Spleen (tissue), 11 donors: ENCODE measurements around the gene RPLP1. TPM values are rescaled to one million over a fixed set of nuclear protein-coding genes. Genes with fewer than 3 reads are reported as not detected.

ENCODE experiments used
- DNase-seq: peaks from one replicate; pipeline ENCODE4 v3.0.0-alpha.2; 2020
- H3K27ac ChIP-seq, 8 donors: fragments of 200-600 bp; sonication (generic) in 7 of 8; 1 replicate in 4 of 8; 2 replicates in 4 of 8; pipeline versions ENCODE4 v1.5.0 to v1.8.0; 2016 to 2021; ENCODE audit warnings: inconsistent platforms in 4 of 8, mild to moderate bottlenecking in 4 of 8, moderate library complexity in 1 of 8
- H3K27me3 ChIP-seq, 7 donors: fragments of 200-600 bp; sonication (generic) in 6 of 7; replicated peaks in 1 of 7; 1 replicate in 4 of 7; 2 replicates in 3 of 7; pipeline versions ENCODE4 v1.5.0 to v1.8.0; 2016 to 2021; ENCODE audit warnings: inconsistent platforms in 3 of 7, mild to moderate bottlenecking in 1 of 7
- H3K36me3 ChIP-seq, 6 donors: fragments of 200-600 bp; sonication (generic) in 5 of 6; 1 replicate in 4 of 6; 2 replicates in 2 of 6; pipeline versions ENCODE4 v1.5.0 to v1.8.0; 2016 to 2021; ENCODE audit warnings: inconsistent platforms in 2 of 6
- H3K4me1 ChIP-seq, 6 donors: fragments of 200-600 bp; sonication (generic) in 5 of 6; 1 replicate in 3 of 6; 2 replicates in 3 of 6; pipeline versions ENCODE4 v1.5.0 to v1.8.0; 2016 to 2021; ENCODE audit warnings: inconsistent platforms in 3 of 6
- H3K4me3 ChIP-seq, 8 donors: fragments of 200-600 bp; sonication (generic) in 7 of 8; 1 replicate in 4 of 8; 2 replicates in 4 of 8; pipeline versions ENCODE4 v1.5.0 to v1.8.0; 2016 to 2021; ENCODE audit warnings: inconsistent platforms in 4 of 8, mild to moderate bottlenecking in 4 of 8, moderate library complexity in 2 of 8
- H3K9me3 ChIP-seq, 8 donors: fragments of 200-600 bp; sonication (generic) in 7 of 8; 1 replicate in 4 of 8; 2 replicates in 4 of 8; pipeline versions ENCODE4 v1.5.0 to v1.8.0; 2016 to 2021; ENCODE audit warnings: inconsistent platforms in 4 of 8
- CTCF ChIP-seq, 11 experiments: fragments of 200-600 bp in 7 of 11; fragments of 450-650 bp in 4 of 11; sonication (generic) in 4 of 11; IDR thresholded peaks in 8 of 11; conservative IDR thresholded peaks in 3 of 11; 1 replicate in 7 of 11; 2 replicates in 4 of 11; pipeline versions ENCODE4 v1.4.0 to v1.8.0; 2016 to 2021; ENCODE audit warnings: antibody characterized with exemption in 11 of 11, inconsistent platforms in 4 of 11, mild to moderate bottlenecking in 1 of 11
- POLR2A ChIP-seq, 3 donors: fragments of 450-650 bp; IDR thresholded peaks; one replicate each; pipeline ENCODE4 v1.5.1; 2017; ENCODE audit warnings: antibody characterized with exemption in 3 of 3, mild to moderate bottlenecking in 1 of 3
- POLR2AphosphoS5 ChIP-seq, 3 donors: sonication (generic); formaldehyde crosslinking; IDR thresholded peaks; one replicate each; pipeline ENCODE4 v1.5.1; 2017; ENCODE audit warnings: antibody characterized with exemption in 3 of 3
- WGBS, 5 donors: extraction: QIAGEN DNeasy Blood & Tissue Kit in 3 of 5; methylation state at CpG; one replicate each; pipeline versions ENCODE4 v1.1.5 to v1.1.7; 2013 to 2018; 5-methylcytosine and 5-hydroxymethylcytosine counted together
- intact Hi-C: fragments of 100-400 bp; cut with DNase I; formaldehyde crosslinking; loops from one replicate; pipeline ENCODE4 v1.15.0; 2023; ENCODE audit warnings: low total_unique reads
- polyA plus RNA-seq, 3 donors: library from polyadenylated mRNA; stranded (reverse); fragments of 200-250 nt; gene quantifications; one replicate each; pipeline ENCODE4 v1.2.1, GENCODE V29; 2013
- total RNA-seq, 7 donors: library from RNA; depleted of rRNA in 3 of 7; stranded (reverse); fragments of >200 nt in 3 of 7; fragmentation: NEBNext Ultra II Directional in 4 of 7; extraction: Animal tissue kit (Norgen Biotek cat#: 25700) in 4 of 7; gene quantifications; one replicate each; pipeline versions ENCODE4 v1.1.0 to v1.2.1, GENCODE V29; 2016 to 2021
- donor health status: healthy with polysubstance abuse.
- donor health status: DM: no; HTN: no; CAD: no; lungs with moderate emphysema.
- donor health status: DM: no; HTN: no; CAD: no.
- donor health status: Bipolar disorder and iron deficiency.
- donor health status: healthy.
- donor health status: DM: no; HTN: no; CAD: no.
- donor health status: DM: yes; HTN: yes; CAD: no.

The RPLP1 gene
- total and polyA plus RNA-seq, 10 donors = 439 to 3,995 (median 1,492) TPM

- DNase-seq = no peak
- H3K9me3 ChIP-seq = no peaks in the 10 kb centered on the region
- no peak overlapping the region for H3K27ac ChIP-seq
- H3K4me3 ChIP-seq = no peak overlapping the region
- intact Hi-C loops = no loop called here
- peaks cover 18 to 63% (median 37%) of the 10 kb centered on the region in 6 donors for H3K4me1 ChIP-seq
- H3K36me3 ChIP-seq = peaks cover 0 to 41% (median 26%) of the 10 kb centered on the region in 6 donors
- H3K27me3 ChIP-seq = no peaks in the 10 kb centered on the region
- WGBS, 5 donors = 85 to 90% (median 87%) methylated on average over 8 of the region's 8 CpGs
- no peak for TF ChIP-seq POLR2AphosphoS5 (IDR thresholded peaks at IDR 0.05)
- TF ChIP-seq POLR2A (IDR thresholded peaks at IDR 0.05) = no peak
- no peak for TF ChIP-seq CTCF (IDR thresholded peaks at IDR 0.05 in 8 of 11, conservative IDR thresholded peaks at IDR 0.05 in 3 of 11)
These were observed 5.0 kb downstream of the RPLP1 start for GRCh38 chr15:69457304-69458280.

- Histone ChIP-seq H3K4me1 (peaks cover 24 to 66% (median 36%) of the 10 kb centered on the region in 6 donors), H3K27ac (no peak overlapping the region)
- 69 to 85% (median 77%) methylated on average over 2 of the region's 2 CpGs for WGBS, 5 donors
These were observed 6.4 kb downstream of the RPLP1 start for GRCh38 chr15:69459066-69459465.

DNA sequence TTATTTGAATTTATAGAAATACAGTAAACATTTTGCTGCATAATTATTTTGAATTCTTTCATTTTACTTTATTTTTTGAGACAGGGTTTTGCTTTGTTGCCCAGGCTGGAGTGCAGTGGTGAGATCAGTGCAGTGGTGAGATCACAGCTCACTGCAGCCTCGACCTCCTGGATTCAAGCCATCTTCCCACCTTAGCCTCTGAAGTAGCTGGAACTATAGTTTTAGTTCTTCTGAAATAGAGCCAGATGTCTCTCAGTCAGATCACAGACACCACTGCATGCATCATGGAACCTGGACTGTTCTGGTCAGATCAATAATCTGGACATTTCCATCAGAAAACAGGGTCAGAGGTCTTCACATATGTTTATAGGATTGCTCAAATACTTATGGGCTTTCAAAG, 7.9 kb downstream of the RPLP1 start:
- H3K9me3 ChIP-seq = no peaks in the 10 kb centered on the region
- no peak for DNase-seq
- 52 to 74% (median 70%) methylated on average over 1 of the region's 1 CpG for WGBS, 5 donors
- TF ChIP-seq POLR2AphosphoS5 (IDR thresholded peaks at IDR 0.05) = no peak
- no peak for TF ChIP-seq POLR2A (IDR thresholded peaks at IDR 0.05)
- H3K27ac ChIP-seq = no peak overlapping the region
- H3K36me3 ChIP-seq = peaks cover 0 to 26% (median 18%) of the 10 kb centered on the region in 6 donors
- intact Hi-C loops = no loop called here
- H3K4me3 ChIP-seq = no peak overlapping the region
- H3K4me1 ChIP-seq = peaks cover 10 to 52% (median 22%) of the 10 kb centered on the region in 6 donors
- no peaks in the 10 kb centered on the region for H3K27me3 ChIP-seq

More at GRCh38 chr15:69459066-69459465, 6.4 kb downstream of the RPLP1 start:
- Histone ChIP-seq H3K36me3 (peaks cover 0 to 40% (median 26%) of the 10 kb centered on the region in 6 donors), H3K9me3 (no peaks in the 10 kb centered on the region), H3K27me3 (no peaks in the 10 kb centered on the region), H3K4me3 (no peak overlapping the region)
- no peak for TF ChIP-seq POLR2A (IDR thresholded peaks at IDR 0.05)
- no peak for TF ChIP-seq CTCF (IDR thresholded peaks at IDR 0.05 in 8 of 11, conservative IDR thresholded peaks at IDR 0.05 in 3 of 11)
- no peak for TF ChIP-seq POLR2AphosphoS5 (IDR thresholded peaks at IDR 0.05)
- intact Hi-C loops = no loop called here
- DNase-seq = no peak

DNA sequence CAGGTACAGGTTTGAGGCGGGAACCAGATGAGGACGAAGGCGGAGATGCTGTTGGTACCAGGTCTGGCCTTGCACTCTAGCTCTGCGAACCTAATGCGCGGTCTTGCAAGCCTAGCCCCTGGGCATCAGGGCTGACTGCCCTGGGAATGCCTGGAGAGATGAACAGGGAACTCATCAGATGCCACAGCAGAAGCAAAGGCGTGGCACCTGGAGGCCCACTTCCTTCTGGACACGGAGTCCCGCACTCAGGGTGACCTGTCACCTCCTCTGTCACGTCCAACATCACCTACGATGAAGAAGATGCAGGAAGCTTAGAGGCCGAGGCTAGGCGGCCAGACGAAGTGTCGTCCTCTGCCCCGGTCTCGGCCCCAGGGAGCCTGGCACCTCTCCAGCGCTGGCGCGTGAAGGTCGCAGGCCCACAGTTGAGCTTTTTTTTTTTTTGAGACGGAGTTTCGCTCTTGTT, 9.4 kb downstream of the RPLP1 start:
- TF ChIP-seq POLR2AphosphoS5 (IDR thresholded peaks at IDR 0.05) = no peak
- no peak for TF ChIP-seq POLR2A (IDR thresholded peaks at IDR 0.05)
- TF ChIP-seq CTCF (IDR thresholded peaks at IDR 0.05 in 8 of 11, conservative IDR thresholded peaks at IDR 0.05 in 3 of 11) = no peak
- WGBS, 5 donors = 48 to 77% (median 51%) methylated on average over 19 to 23 of the region's 23 CpGs
- H3K4me1 ChIP-seq = peaks cover 8 to 47% (median 18%) of the 10 kb centered on the region in 6 donors

More for the DNA sequence above, 9.4 kb downstream of the RPLP1 start:
- DNase-seq = peak; percentile 86
- Histone ChIP-seq H3K27me3 (no peaks in the 10 kb centered on the region), H3K27ac (peak overlapping the region; percentile 77 to 91 (median 88)), H3K36me3 (peaks cover 0 to 10% (median 5%) of the 10 kb centered on the region in 6 donors), H3K4me3 (peak overlapping the region; percentile 35 to 72 (median 46)), H3K9me3 (no peaks in the 10 kb centered on the region)
- intact Hi-C loops = no loop called here
